Measurements from ENCODE around the gene SLC25A30. TPM values are rescaled to one million over a fixed set of nuclear protein-coding genes. Genes with fewer than 3 reads are reported as not detected.
"Not testable (repeated sequence)": the region's sequence is repeated elsewhere in the genome, so short reads cannot be mapped to it uniquely, and the experiment has no call there.

Gene SLC25A30
- total RNA-seq, 4 donors from 2014 or later, result 1.7 to 6.7 (median 5.8) TPM

DNA sequence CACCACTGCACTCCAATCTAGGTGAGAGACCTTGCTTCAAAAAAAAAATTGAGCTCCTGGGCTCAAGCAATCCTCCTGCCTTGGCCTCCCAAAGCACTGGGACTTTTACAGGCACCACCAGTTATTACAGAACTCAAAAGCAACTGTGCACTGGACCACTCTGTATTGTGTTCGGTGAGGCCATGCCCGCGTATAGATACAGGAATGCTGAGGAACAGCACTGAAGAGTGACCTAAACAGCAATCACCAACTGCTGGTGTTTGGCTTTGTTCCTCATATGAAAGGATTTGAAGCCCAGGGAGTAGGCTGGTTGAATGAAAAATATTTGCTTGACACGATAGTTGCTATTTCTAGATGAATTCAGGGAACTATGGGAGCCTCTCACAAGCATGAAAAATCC lies 29.5 kb downstream of the SLC25A30 start:
- Histone ChIP-seq H3K4me3 (no peak overlapping the region), H3K27me3 (no peaks in the 10 kb centered on the region), H3K4me1 (no peaks in the 10 kb centered on the region), H3K9me3 (no peaks in the 10 kb centered on the region), H3K36me3 (peaks cover 0 to 61% (median 0%) of the 10 kb centered on the region in 3 donors), H3K27ac (no peak overlapping the region)
- intact Hi-C loops (cut with DNase I), result no loop called here
- TF ChIP-seq, protein P1, sequence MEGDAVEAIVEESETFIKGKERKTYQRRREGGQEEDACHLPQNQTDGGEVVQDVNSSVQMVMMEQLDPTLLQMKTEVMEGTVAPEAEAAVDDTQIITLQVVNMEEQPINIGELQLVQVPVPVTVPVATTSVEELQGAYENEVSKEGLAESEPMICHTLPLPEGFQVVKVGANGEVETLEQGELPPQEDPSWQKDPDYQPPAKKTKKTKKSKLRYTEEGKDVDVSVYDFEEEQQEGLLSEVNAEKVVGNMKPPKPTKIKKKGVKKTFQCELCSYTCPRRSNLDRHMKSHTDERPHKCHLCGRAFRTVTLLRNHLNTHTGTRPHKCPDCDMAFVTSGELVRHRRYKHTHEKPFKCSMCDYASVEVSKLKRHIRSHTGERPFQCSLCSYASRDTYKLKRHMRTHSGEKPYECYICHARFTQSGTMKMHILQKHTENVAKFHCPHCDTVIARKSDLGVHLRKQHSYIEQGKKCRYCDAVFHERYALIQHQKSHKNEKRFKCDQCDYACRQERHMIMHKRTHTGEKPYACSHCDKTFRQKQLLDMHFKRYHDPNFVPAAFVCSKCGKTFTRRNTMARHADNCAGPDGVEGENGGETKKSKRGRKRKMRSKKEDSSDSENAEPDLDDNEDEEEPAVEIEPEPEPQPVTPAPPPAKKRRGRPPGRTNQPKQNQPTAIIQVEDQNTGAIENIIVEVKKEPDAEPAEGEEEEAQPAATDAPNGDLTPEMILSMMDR (IDR thresholded peaks at IDR 0.05), result no peak
- no peak for TF ChIP-seq POLR2A (IDR thresholded peaks at IDR 0.05)
- no peak for DNase-seq
- WGBS, 2 donors, result 90 to 97% methylated on average over 4 of the region's 4 CpGs

DNA sequence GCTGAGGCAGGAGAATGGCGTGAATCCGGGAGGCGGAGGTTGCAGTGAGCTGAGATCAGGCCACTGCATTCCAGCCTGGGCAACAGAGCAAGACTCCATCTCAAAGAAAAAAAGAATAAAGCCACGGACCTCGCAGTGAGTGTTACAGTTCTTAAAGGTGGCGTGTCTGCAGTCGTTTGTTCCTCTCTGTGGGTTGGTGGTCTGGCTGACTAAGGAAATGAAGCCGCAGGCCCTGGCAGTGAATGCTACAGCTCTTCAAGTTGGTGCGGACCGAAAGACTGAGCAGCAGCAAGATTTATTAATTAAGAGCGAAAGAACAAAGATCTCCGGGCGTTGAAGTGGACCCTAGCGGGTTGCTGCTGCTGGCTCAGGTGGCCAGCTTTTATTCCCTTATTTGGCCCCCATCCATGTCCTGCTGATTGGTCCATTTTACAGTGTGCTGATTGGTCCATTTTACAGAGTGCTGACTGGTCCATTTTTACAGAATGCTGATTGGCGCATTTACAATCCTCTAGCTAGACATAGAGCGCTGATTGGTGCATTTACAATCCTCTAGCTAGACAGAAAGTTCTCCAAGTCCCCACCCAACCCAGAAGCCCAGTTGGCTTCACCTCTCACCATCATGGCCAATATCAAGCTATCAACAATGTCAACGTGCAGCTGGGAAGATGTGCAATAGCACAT lies 31.1 kb downstream of the SLC25A30 start:
- peaks cover 0 to 53% (median 0%) of the 10 kb centered on the region in 3 donors for H3K36me3 ChIP-seq
- H3K9me3 ChIP-seq; H3K4me1 ChIP-seq; DNase-seq; intact Hi-C loops (cut with DNase I); H3K27ac ChIP-seq; H3K4me3 ChIP-seq; H3K27me3 ChIP-seq: not testable (repeated sequence)
- WGBS, 2 donors, result 78 to 86% methylated on average over 14 to 16 of the region's 17 CpGs

GRCh38 chr13:45385907-45386553 lies 32.1 kb downstream of the SLC25A30 start:
- Histone ChIP-seq H3K27ac (no peak overlapping the region), H3K4me1 (no peaks in the 10 kb centered on the region), H3K27me3 (no peaks in the 10 kb centered on the region), H3K36me3 (peaks cover 0 to 45% (median 0%) of the 10 kb centered on the region in 3 donors), H3K9me3 (no peaks in the 10 kb centered on the region), H3K4me3 (no peak overlapping the region)
- DNase-seq, result no peak
- intact Hi-C loops (cut with DNase I), result no loop called here
- TF ChIP-seq, protein P1 (IDR thresholded peaks at IDR 0.05), result no peak
- no peak for TF ChIP-seq POLR2A (IDR thresholded peaks at IDR 0.05)
- 82 to 87% methylated on average over 5 of the region's 5 CpGs for WGBS, 2 donors

GRCh38 chr13:45385320-45385719 lies 32.9 kb downstream of the SLC25A30 start:
- 91 to 95% methylated on average over 5 of the region's 5 CpGs for WGBS, 2 donors
- intact Hi-C loops (cut with DNase I), result no loop called here
- H3K27me3 ChIP-seq, result no peaks in the 10 kb centered on the region
- no peak for TF ChIP-seq POLR2A (IDR thresholded peaks at IDR 0.05)
- TF ChIP-seq, protein P1 (IDR thresholded peaks at IDR 0.05), result no peak
- no peaks in the 10 kb centered on the region for H3K9me3 ChIP-seq
- DNase-seq, result no peak
- no peaks in the 10 kb centered on the region for H3K4me1 ChIP-seq
- peaks cover 0 to 38% (median 0%) of the 10 kb centered on the region in 3 donors for H3K36me3 ChIP-seq
- H3K4me3 ChIP-seq, result no peak overlapping the region
- H3K27ac ChIP-seq, result no peak overlapping the region

- Histone ChIP-seq H3K4me3 (no peak overlapping the region), H3K27me3 (no peaks in the 10 kb centered on the region), H3K9me3 (no peaks in the 10 kb centered on the region), H3K36me3 (peaks cover 0 to 35% (median 0%) of the 10 kb centered on the region in 3 donors), H3K27ac (no peak overlapping the region), H3K4me1 (no peaks in the 10 kb centered on the region)
- intact Hi-C loops (cut with DNase I), result no loop called here
- DNase-seq, result no peak
- 76 to 79% methylated on average over 4 of the region's 4 CpGs for WGBS, 2 donors
- TF ChIP-seq, protein P1 (IDR thresholded peaks at IDR 0.05), result no peak
- TF ChIP-seq POLR2A (IDR thresholded peaks at IDR 0.05), result no peak
Measured at GRCh38 chr13:45384474-45385174, 33.5 kb downstream of the SLC25A30 start.

DNA sequence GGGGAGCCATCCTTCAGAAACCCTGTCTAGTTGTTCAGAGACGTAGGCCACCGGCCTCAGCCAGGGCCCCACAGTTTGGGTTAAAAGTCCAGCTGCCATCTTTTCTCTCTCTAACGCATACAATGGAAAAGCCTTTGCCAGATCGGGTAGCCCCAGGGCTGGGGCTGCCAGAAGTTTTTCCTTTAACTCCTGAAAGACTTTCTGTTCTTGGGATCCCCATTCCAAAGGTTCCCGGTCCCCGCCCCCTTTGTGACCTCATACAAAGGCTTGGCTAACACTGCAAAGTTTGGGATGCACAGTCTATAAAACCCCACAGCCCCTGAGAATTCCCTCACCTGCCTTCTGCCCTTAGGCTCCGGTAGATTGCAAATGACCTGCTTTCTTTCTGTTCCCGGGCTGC lies 35.4 kb downstream of the SLC25A30 start:
- 73 to 74% methylated on average over 4 to 5 of the region's 8 CpGs for WGBS, 2 donors
- intact Hi-C loops (cut with DNase I); H3K27me3 ChIP-seq; DNase-seq; H3K4me1 ChIP-seq; H3K9me3 ChIP-seq; H3K27ac ChIP-seq; H3K4me3 ChIP-seq: not testable (repeated sequence)
- H3K36me3 ChIP-seq, result peaks cover 0 to 35% (median 0%) of the 10 kb centered on the region in 3 donors
